ENCODE data around the gene FAM50A.

Gene FAM50A

GRCh38 chrX:154411981-154412340 lies 32.0 kb upstream of the FAM50A start (continued):
- TF ChIP-seq ZNF133 (tag by site-specific recombination; IDR thresholded peaks at IDR 0.05) (no peak), BCL6B (tag by site-specific recombination; IDR thresholded peaks at IDR 0.05) (no peak), ZNF837 (tag by site-specific recombination; IDR thresholded peaks at IDR 0.05) (no peak), ZNF707 (tag by site-specific recombination; IDR thresholded peaks at IDR 0.05) (no peak), ZBTB17 (tag by site-specific recombination; IDR thresholded peaks at IDR 0.05) (peak; percentile 81), ZBTB21 (tag by site-specific recombination; IDR thresholded peaks at IDR 0.05) (no peak), ZBTB8A (tag by site-specific recombination; IDR thresholded peaks at IDR 0.05) (no peak), WT1 (tag by site-specific recombination; IDR thresholded peaks at IDR 0.05) (no peak), ZNF394 (tag by site-specific recombination; IDR thresholded peaks at IDR 0.05; ENCODE audit: borderline replicate concordance) (no peak), ZSCAN30 (tag by site-specific recombination; IDR thresholded peaks at IDR 0.05) (no peak), ZBTB20 (tag by site-specific recombination; IDR thresholded peaks at IDR 0.05) (peak; percentile 76), ZNF501 (tag by site-specific recombination; IDR thresholded peaks at IDR 0.05) (peak; percentile 35; the same call in 1 of the 2 replicates), ZNF24 (tag by site-specific recombination; IDR thresholded peaks at IDR 0.05) (no peak), KLF9 (tag by site-specific recombination; IDR thresholded peaks at IDR 0.05; ENCODE audit: low read depth) (peak; percentile 80), TRIM28 (IDR thresholded peaks at IDR 0.05; ENCODE audit: borderline replicate concordance, low read length) (no peak), ZEB2 (tag by site-specific recombination; IDR thresholded peaks at IDR 0.05) (peak; percentile 16; the same call in 1 of the 2 replicates)
- TF ChIP-seq, protein P1, sequence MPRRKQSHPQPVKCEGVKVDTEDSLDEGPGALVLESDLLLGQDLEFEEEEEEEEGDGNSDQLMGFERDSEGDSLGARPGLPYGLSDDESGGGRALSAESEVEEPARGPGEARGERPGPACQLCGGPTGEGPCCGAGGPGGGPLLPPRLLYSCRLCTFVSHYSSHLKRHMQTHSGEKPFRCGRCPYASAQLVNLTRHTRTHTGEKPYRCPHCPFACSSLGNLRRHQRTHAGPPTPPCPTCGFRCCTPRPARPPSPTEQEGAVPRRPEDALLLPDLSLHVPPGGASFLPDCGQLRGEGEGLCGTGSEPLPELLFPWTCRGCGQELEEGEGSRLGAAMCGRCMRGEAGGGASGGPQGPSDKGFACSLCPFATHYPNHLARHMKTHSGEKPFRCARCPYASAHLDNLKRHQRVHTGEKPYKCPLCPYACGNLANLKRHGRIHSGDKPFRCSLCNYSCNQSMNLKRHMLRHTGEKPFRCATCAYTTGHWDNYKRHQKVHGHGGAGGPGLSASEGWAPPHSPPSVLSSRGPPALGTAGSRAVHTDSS (tag by site-specific recombination; IDR thresholded peaks at IDR 0.05): no peak
- TF ChIP-seq, protein P2, sequence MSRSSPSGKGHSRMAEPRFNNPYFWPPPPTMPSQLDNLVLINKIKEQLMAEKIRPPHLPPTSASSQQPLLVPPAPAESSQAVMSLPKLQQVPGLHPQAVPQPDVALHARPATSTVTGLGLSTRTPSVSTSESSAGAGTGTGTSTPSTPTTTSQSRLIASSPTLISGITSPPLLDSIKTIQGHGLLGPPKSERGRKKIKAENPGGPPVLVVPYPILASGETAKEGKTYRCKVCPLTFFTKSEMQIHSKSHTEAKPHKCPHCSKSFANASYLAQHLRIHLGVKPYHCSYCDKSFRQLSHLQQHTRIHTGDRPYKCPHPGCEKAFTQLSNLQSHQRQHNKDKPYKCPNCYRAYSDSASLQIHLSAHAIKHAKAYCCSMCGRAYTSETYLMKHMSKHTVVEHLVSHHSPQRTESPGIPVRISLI (tag by site-specific recombination; IDR thresholded peaks at IDR 0.05): no peak
- TF ChIP-seq, protein P3, sequence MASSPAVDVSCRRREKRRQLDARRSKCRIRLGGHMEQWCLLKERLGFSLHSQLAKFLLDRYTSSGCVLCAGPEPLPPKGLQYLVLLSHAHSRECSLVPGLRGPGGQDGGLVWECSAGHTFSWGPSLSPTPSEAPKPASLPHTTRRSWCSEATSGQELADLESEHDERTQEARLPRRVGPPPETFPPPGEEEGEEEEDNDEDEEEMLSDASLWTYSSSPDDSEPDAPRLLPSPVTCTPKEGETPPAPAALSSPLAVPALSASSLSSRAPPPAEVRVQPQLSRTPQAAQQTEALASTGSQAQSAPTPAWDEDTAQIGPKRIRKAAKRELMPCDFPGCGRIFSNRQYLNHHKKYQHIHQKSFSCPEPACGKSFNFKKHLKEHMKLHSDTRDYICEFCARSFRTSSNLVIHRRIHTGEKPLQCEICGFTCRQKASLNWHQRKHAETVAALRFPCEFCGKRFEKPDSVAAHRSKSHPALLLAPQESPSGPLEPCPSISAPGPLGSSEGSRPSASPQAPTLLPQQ (tag by site-specific recombination; IDR thresholded peaks at IDR 0.05): 0 out of 2 replicates have a peak, but pooled peaks have one; percentile 31
- TF ChIP-seq, protein P4, sequence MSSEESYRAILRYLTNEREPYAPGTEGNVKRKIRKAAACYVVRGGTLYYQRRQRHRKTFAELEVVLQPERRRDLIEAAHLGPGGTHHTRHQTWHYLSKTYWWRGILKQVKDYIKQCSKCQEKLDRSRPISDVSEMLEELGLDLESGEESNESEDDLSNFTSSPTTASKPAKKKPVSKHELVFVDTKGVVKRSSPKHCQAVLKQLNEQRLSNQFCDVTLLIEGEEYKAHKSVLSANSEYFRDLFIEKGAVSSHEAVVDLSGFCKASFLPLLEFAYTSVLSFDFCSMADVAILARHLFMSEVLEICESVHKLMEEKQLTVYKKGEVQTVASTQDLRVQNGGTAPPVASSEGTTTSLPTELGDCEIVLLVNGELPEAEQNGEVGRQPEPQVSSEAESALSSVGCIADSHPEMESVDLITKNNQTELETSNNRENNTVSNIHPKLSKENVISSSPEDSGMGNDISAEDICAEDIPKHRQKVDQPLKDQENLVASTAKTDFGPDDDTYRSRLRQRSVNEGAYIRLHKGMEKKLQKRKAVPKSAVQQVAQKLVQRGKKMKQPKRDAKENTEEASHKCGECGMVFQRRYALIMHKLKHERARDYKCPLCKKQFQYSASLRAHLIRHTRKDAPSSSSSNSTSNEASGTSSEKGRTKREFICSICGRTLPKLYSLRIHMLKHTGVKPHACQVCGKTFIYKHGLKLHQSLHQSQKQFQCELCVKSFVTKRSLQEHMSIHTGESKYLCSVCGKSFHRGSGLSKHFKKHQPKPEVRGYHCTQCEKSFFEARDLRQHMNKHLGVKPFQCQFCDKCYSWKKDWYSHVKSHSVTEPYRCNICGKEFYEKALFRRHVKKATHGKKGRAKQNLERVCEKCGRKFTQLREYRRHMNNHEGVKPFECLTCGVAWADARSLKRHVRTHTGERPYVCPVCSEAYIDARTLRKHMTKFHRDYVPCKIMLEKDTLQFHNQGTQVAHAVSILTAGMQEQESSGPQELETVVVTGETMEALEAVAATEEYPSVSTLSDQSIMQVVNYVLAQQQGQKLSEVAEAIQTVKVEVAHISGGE (tag by site-specific recombination; conservative IDR thresholded peaks at IDR 0.05; ENCODE audit: low read depth): no peak
- TF ChIP-seq, protein P5, sequence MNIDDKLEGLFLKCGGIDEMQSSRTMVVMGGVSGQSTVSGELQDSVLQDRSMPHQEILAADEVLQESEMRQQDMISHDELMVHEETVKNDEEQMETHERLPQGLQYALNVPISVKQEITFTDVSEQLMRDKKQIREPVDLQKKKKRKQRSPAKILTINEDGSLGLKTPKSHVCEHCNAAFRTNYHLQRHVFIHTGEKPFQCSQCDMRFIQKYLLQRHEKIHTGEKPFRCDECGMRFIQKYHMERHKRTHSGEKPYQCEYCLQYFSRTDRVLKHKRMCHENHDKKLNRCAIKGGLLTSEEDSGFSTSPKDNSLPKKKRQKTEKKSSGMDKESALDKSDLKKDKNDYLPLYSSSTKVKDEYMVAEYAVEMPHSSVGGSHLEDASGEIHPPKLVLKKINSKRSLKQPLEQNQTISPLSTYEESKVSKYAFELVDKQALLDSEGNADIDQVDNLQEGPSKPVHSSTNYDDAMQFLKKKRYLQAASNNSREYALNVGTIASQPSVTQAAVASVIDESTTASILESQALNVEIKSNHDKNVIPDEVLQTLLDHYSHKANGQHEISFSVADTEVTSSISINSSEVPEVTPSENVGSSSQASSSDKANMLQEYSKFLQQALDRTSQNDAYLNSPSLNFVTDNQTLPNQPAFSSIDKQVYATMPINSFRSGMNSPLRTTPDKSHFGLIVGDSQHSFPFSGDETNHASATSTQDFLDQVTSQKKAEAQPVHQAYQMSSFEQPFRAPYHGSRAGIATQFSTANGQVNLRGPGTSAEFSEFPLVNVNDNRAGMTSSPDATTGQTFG (tag by site-specific recombination; IDR thresholded peaks at IDR 0.05; ENCODE audit: borderline replicate concordance): no peak
